OCI-LY3 (cell line): ENCODE measurements around the gene BRCC3.

Source experiments
- EZH2phosphoT487 ChIP-seq: fragments of 200-600 bp; shearing (Covaris generic); IDR thresholded peaks from 2 replicates; pipeline ENCODE4 v1.6.1; 2018; ENCODE audit warnings: antibody characterized with exemption, mixed run types, low read depth
- TF ChIP-seq, protein P1 (sequence below): fragments of 200-600, 300-600 bp; sonication (generic); IDR thresholded peaks from 2 replicates; pipeline ENCODE4 v1.5.1; 2014; ENCODE audit warnings: antibody characterized with exemption, low read length, low read depth

DNA sequence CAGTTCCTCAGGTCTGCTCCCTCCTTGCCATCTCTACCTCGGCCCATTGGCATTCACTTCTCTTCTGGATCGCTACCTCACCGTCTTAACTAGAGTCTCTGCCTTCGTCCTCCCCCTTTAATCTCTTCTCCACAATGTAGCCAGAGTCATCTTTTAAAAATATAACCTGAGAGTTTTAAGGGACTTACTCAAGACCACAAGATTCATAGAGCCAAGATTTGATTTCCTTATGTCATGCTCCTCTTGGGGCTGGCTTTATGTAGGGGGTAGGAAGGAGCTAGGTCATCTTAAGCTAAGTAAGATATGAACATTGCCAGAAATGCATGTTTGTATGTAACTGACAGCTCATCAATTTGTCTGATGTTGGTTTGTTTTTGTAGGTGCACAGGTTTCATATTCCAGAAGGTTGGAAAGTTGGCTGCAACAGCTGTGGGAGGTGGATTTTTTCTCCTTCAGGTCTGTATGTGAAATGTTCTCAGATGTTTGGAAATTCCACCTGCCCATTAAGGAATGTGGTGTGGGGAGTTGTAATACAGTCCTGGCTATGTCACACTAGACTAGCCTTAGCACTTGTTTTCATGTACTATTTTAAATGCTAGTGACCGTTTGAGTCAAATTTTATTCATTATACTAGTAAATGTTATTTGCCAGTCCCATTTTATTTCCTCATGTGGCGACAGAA is 25.0 kb upstream of the BRCC3 start:
- TF ChIP-seq, protein P1, sequence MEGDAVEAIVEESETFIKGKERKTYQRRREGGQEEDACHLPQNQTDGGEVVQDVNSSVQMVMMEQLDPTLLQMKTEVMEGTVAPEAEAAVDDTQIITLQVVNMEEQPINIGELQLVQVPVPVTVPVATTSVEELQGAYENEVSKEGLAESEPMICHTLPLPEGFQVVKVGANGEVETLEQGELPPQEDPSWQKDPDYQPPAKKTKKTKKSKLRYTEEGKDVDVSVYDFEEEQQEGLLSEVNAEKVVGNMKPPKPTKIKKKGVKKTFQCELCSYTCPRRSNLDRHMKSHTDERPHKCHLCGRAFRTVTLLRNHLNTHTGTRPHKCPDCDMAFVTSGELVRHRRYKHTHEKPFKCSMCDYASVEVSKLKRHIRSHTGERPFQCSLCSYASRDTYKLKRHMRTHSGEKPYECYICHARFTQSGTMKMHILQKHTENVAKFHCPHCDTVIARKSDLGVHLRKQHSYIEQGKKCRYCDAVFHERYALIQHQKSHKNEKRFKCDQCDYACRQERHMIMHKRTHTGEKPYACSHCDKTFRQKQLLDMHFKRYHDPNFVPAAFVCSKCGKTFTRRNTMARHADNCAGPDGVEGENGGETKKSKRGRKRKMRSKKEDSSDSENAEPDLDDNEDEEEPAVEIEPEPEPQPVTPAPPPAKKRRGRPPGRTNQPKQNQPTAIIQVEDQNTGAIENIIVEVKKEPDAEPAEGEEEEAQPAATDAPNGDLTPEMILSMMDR: no peak
- no peak for TF ChIP-seq EZH2phosphoT487
